K562 (cell line): ENCODE measurements around the gene COL24A1. TPM values are rescaled to one million over a fixed set of nuclear protein-coding genes. Genes with fewer than 3 reads are reported as not detected.

Experiments used
- ATAC-seq: fragments of 200-7000 bp; cut with Tn5 transposase; 3 replicates; pipeline ENCODE4 v1.9.1; 2020; ENCODE audit warnings: moderate library complexity
- BruUV-seq: library from RNA; stranded (reverse); fragments of 400-500 nt; replicated peaks from 2 replicates; lab custom pipeline; 2021; lab: Mats Ljungman, UMichigan
- CTCF ChIA-PET: fragments of 300-600 bp; formaldehyde crosslinking; extraction: SDS; loops from one replicate; lab custom pipeline; 2021; ENCODE audit warnings: low intra/inter-chr PET ratio; lab: Yijun Ruan, JAX
- POLR2A ChIA-PET: fragments of 300-600, 350-650 bp; sonication (Branson Sonifier 250); formaldehyde crosslinking; extraction: SDS; loops from one replicate; lab custom pipeline; 2021; ENCODE audit warnings: antibody characterized with exemption, inconsistent platforms; lab: Yijun Ruan, JAX
- DNase-seq, 4 experiments: peaks; one replicate each; pipeline versions ENCODE4 v3.0.0 to v3.0.0-alpha.2; 2011 to 2018; ENCODE audit warnings: low spot score in 3 of 4, mixed read lengths in 3 of 4; ENCODE audit errors: extremely low read depth in 1 of 4
- FAIRE-seq: peaks from 2 replicates; lab custom pipeline; 2011; peaks lifted over from hg19 to GRCh38; lab: Jason Lieb, UNC
- H2AFZ ChIP-seq: 2 replicates; pipeline ENCODE4 v1.6.0; 2011; ENCODE audit warnings: low read depth, low read length, control low read depth, inconsistent platforms
- H3K27ac ChIP-seq: fragments of 200-600 bp; 3 replicates; pipeline ENCODE4 v1.8.0; 2011; ENCODE audit warnings: low read depth, mild to moderate bottlenecking, control low read depth, inconsistent platforms, low read length, moderate library complexity, mixed read lengths; ENCODE audit errors: extremely low read depth
- H3K27me3 ChIP-seq, 2 experiments: fragments of 300-600 bp in 1 of 2; 2 replicates in 1 of 2; 3 replicates in 1 of 2; pipeline versions ENCODE4 v1.6.0 to v1.8.0; 2011; ENCODE audit warnings: inconsistent platforms in 2 of 2, low read length in 2 of 2, mild to moderate bottlenecking in 1 of 2, mixed read lengths in 1 of 2, moderate library complexity in 1 of 2; ENCODE audit not compliant: control insufficient read depth in 2 of 2, insufficient read depth in 2 of 2
- H3K36me3 ChIP-seq: fragments of 300-600 bp; 3 replicates; pipeline ENCODE4 v1.8.0; 2011; ENCODE audit warnings: mild to moderate bottlenecking, low read length, inconsistent platforms; ENCODE audit not compliant: control insufficient read depth, insufficient read depth
- H3K4me1 ChIP-seq, 2 experiments: fragments of 200-600 bp in 1 of 2; replicated peaks in 1 of 2; 2 replicates in 1 of 2; 3 replicates in 1 of 2; pipeline versions ENCODE4 v1.5.1 to v1.8.0; 2011; ENCODE audit warnings: inconsistent platforms in 2 of 2, low read length in 2 of 2, mild to moderate bottlenecking in 1 of 2, mixed read lengths in 1 of 2, moderate library complexity in 1 of 2; ENCODE audit not compliant: control insufficient read depth in 2 of 2, insufficient read depth in 2 of 2
- H3K4me2 ChIP-seq: 2 replicates; pipeline ENCODE4 v1.6.1; 2011; ENCODE audit warnings: low read length, control low read depth, inconsistent platforms, mixed read lengths; ENCODE audit not compliant: insufficient read depth
- H3K4me3 ChIP-seq: fragments of 200-600 bp; sonication (generic), shearing (Covaris generic); 2 replicates; pipeline ENCODE4 v1.5.1; 2016; ENCODE audit warnings: control low read depth, inconsistent platforms
- H3K79me2 ChIP-seq: fragments of 200-600 bp; 3 replicates; pipeline ENCODE4 v1.8.0; 2011; ENCODE audit warnings: low read length, inconsistent platforms; ENCODE audit not compliant: control insufficient read depth, insufficient read depth
- H3K9ac ChIP-seq, 2 experiments: 2 replicates each; pipeline versions ENCODE4 v1.6.0 to v1.6.1; 2011; ENCODE audit warnings: low read depth in 2 of 2, low read length in 2 of 2, control low read depth in 1 of 2, inconsistent platforms in 1 of 2, mild to moderate bottlenecking in 1 of 2, mixed read lengths in 1 of 2; ENCODE audit not compliant: insufficient read depth in 1 of 2
- H3K9me1 ChIP-seq: one replicate; pipeline ENCODE4 v1.6.0; 2011; ENCODE audit warnings: inconsistent platforms, mild to moderate bottlenecking, low read length, moderate library complexity; ENCODE audit not compliant: control insufficient read depth, insufficient read depth
- H3K9me3 ChIP-seq: replicated peaks from 2 replicates; pipeline ENCODE4 v1.5.1; 2011; ENCODE audit warnings: low read depth, low read length, inconsistent platforms; ENCODE audit not compliant: control insufficient read depth, insufficient read depth
- H4K20me1 ChIP-seq: replicated peaks from 2 replicates; pipeline ENCODE4 v1.6.1; 2011; ENCODE audit warnings: low read length, inconsistent platforms, mixed read lengths; ENCODE audit not compliant: control insufficient read depth, insufficient read depth
- ARID1B ChIP-seq: fragments of 450-650 bp; IDR thresholded peaks from 2 replicates; pipeline ENCODE4 v1.6.1; 2016; ENCODE audit warnings: antibody characterized with exemption, mild to moderate bottlenecking, inconsistent platforms
- CBFA2T2 ChIP-seq: fragments of 450-650 bp; conservative IDR thresholded peaks from 2 replicates; pipeline ENCODE4 v1.6.1; 2017; ENCODE audit warnings: mild to moderate bottlenecking
- CREM ChIP-seq: IDR thresholded peaks from 2 replicates; pipeline ENCODE4 v1.6.1; 2014; ENCODE audit warnings: antibody characterized with exemption, low read depth
- DACH1 ChIP-seq: fragments of 450-650 bp; IDR thresholded peaks from 2 replicates; pipeline ENCODE4 v1.6.1; 2018; ENCODE audit not compliant: partially characterized antibody
- GABPB1 ChIP-seq: sonication (generic); formaldehyde crosslinking; IDR thresholded peaks from 2 replicates; pipeline ENCODE4 v1.8.0; 2022; ENCODE audit warnings: mild to moderate bottlenecking, missing genetic modification reagents
- HNRNPH1 ChIP-seq: fragments of 200-400 bp; formaldehyde crosslinking; optimal IDR thresholded peaks from 2 replicates; pipeline ENCODE3; 2017; ENCODE audit warnings: low read depth, mild to moderate bottlenecking, low read length, moderate library complexity
- MAFF ChIP-seq: IDR thresholded peaks from 2 replicates; pipeline ENCODE4 v1.6.1; 2012; ENCODE audit warnings: low read length, improper control_type of control experiment
- MAFG ChIP-seq: fragments of 450-650 bp; conservative IDR thresholded peaks from 2 replicates; pipeline ENCODE4 v1.6.1; 2016; ENCODE audit warnings: missing genetic modification characterization, missing compliant biosample characterization
- NFIC ChIP-seq: fragments of 450-650 bp; IDR thresholded peaks from 2 replicates; pipeline ENCODE4 v1.6.1; 2017; ENCODE audit warnings: mild to moderate bottlenecking, inconsistent platforms
- WGBS: fragments of 100-300 bp; shearing (Covaris generic); methylation state at CpG from one replicate; pipeline ENCODE4 v1.1.6; 2016; ENCODE audit warnings: low coverage, mixed read lengths; ENCODE audit not compliant: insufficient coverage; ENCODE audit errors: missing lambda C conversion rate; 5-methylcytosine and 5-hydroxymethylcytosine counted together
- in situ Hi-C: fragments of 300-500 bp; cut with MboI; formaldehyde crosslinking; loops from 4 replicates; pipeline ENCODE4 v1.15.0; 2018; ENCODE audit warnings: inconsistent platforms, mixed read lengths
- intact Hi-C: fragments of 100-400 bp; cut with micrococcal nuclease; formaldehyde crosslinking; loops from 2 replicates; pipeline ENCODE4 v1.14.2; 2022
- polyA plus RNA-seq, 8 experiments: library from polyadenylated mRNA; depleted of rRNA in 4 of 8; stranded (reverse) in 5 of 8; unstranded in 3 of 8; fragments of >200 nt; fragmentation: Nextera tagmentation in 2 of 8; fragmentation: Illumina TruSeq in 1 of 8; extraction: Ambion mirVana in 2 of 8; extraction: Trizol in 1 of 8; gene quantifications; 2 replicates each; pipeline versions ENCODE4 v1.2.1 to v1.2.3, GENCODE V29; 2011 to 2014; ENCODE audit warnings: inconsistent platforms in 1 of 8, missing spikeins in 1 of 8
- total RNA-seq, 7 experiments: library from RNA; depleted of rRNA in 6 of 7; stranded (reverse); fragments of >200 nt in 6 of 7; fragmentation: Illumina TruSeq in 2 of 7; extraction: Trizol in 2 of 7; gene quantifications; 2 replicates each; pipeline versions ENCODE4 v1.2.1 to v1.2.3, GENCODE V29; 2011 to 2021; ENCODE audit warnings: low replicate concordance in 1 of 7
- TF ChIP-seq, protein P1 (sequence below): IDR thresholded peaks from 3 replicates; pipeline ENCODE4 v1.6.1; 2011; ENCODE audit warnings: borderline replicate concordance, mild to moderate bottlenecking, moderate library complexity; ENCODE audit not compliant: insufficient read length; ENCODE audit errors: extremely low read depth
- TF ChIP-seq, protein P2 (sequence below): fragments of 250-450 bp; sonication (Bioruptor Pico); IDR thresholded peaks from 2 replicates; pipeline ENCODE4 v1.9.0; 2021; ENCODE audit warnings: mild to moderate bottlenecking, inconsistent platforms

Gene COL24A1
- total and polyA plus RNA-seq, 9 of the 15 experiments (the other 6 are each of a cell fraction or from before 2014, with no cell fraction given) = 0.01 to 0.06 (median 0.03) TPM; not detected in 2

DNA sequence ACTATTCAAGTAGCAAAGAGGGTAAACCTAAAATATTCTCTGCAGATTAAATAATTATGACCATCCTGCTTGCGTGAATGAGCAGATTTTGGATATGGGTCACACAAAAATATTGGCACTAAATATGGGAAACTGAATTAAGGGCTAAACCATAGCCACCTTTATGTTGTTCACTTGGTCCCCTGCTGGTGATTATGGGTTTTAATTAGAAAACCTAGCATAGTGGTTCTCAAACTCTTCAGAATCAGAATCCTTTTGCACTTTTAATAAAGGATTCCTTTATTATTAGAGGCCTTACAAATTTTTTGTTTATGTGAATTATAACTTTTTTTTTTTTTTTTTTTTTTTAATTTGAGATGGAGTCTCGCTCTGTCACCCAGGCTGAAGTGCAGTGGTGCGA is 409.8 kb downstream of the COL24A1 start:
- no peaks in the 10 kb centered on the region for H3K27me3 ChIP-seq
- no peaks in the 10 kb centered on the region for H3K4me1 ChIP-seq
- H3K9me1 ChIP-seq = no peaks in the 10 kb centered on the region
- H3K79me2 ChIP-seq = no peaks in the 10 kb centered on the region
- ATAC-seq = no peak
- no peak overlapping the region for H3K4me3 ChIP-seq
- H3K36me3 ChIP-seq = no peaks in the 10 kb centered on the region
- no peak overlapping the region for H3K4me2 ChIP-seq
- no TSS peak for BruUV-seq
- intact Hi-C loops (no loop called here), in situ Hi-C loops (no loop called here)
- 23% methylated on average over 2 of the region's 3 CpGs for whole genome bisulfite sequencing
- no peak overlapping the region for H3K27ac ChIP-seq
- no peak for FAIRE-seq
- no peak for TF ChIP-seq HNRNPH1
- ChIA-PET POLR2A (interaction anchor here (0.6 kb wide), 1 partner anchor 798 kb away, joined by 4 read pairs; no protein-coding TSS in a partner anchor), CTCF (no interaction called here)
- no peak for DNase-seq
- H3K9ac ChIP-seq = no peak overlapping the region
- H2AFZ ChIP-seq = no peak overlapping the region
- no peaks in the 10 kb centered on the region for H4K20me1 ChIP-seq
- H3K9me3 ChIP-seq = 0 out of 2 replicates have a peak, but pooled peaks cover 3% of the 10 kb centered on the region

DNA sequence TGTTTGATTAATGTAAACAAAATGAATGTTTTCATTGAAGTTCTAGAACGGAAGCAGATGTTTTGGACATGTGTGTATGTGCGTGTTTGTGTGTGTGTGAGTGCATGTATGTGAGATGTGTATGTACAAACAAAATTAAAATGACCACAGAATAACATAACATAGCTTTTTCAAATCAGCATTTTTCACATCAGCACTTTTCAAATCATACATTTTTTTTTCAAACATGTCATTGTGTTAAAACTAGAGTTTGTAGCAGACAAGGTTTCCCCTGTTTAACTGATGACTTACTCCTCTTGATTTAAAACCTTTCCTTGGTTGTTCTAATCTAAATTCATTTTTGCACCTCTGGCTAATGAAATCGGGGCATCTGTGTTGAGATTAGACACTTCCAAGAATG is 412.8 kb downstream of the COL24A1 start:
- H3K79me2 ChIP-seq = no peaks in the 10 kb centered on the region
- FAIRE-seq (no peak), ATAC-seq (no peak), DNase-seq (no peak)
- ChIA-PET CTCF (no interaction called here), POLR2A (no interaction called here)
- no peak overlapping the region for H3K4me3 ChIP-seq
- H3K27ac ChIP-seq = no peak overlapping the region
- H3K27me3 ChIP-seq = no peaks in the 10 kb centered on the region
- BruUV-seq = no TSS peak
- H3K9me1 ChIP-seq = no peaks in the 10 kb centered on the region
- 0% methylated on average over 3 of the region's 3 CpGs for WGBS
- intact Hi-C loops = no loop called here
- H4K20me1 ChIP-seq = no peaks in the 10 kb centered on the region
- no peak overlapping the region for H2AFZ ChIP-seq
- H3K36me3 ChIP-seq = no peaks in the 10 kb centered on the region
- no peak overlapping the region for H3K4me2 ChIP-seq
- in situ Hi-C loops = no loop called here
- H3K9ac ChIP-seq = no peak overlapping the region
- 0 out of 2 replicates have a peak, but pooled peaks cover 3% of the 10 kb centered on the region for H3K9me3 ChIP-seq
- H3K4me1 ChIP-seq = no peaks in the 10 kb centered on the region
- TF ChIP-seq, protein P1, sequence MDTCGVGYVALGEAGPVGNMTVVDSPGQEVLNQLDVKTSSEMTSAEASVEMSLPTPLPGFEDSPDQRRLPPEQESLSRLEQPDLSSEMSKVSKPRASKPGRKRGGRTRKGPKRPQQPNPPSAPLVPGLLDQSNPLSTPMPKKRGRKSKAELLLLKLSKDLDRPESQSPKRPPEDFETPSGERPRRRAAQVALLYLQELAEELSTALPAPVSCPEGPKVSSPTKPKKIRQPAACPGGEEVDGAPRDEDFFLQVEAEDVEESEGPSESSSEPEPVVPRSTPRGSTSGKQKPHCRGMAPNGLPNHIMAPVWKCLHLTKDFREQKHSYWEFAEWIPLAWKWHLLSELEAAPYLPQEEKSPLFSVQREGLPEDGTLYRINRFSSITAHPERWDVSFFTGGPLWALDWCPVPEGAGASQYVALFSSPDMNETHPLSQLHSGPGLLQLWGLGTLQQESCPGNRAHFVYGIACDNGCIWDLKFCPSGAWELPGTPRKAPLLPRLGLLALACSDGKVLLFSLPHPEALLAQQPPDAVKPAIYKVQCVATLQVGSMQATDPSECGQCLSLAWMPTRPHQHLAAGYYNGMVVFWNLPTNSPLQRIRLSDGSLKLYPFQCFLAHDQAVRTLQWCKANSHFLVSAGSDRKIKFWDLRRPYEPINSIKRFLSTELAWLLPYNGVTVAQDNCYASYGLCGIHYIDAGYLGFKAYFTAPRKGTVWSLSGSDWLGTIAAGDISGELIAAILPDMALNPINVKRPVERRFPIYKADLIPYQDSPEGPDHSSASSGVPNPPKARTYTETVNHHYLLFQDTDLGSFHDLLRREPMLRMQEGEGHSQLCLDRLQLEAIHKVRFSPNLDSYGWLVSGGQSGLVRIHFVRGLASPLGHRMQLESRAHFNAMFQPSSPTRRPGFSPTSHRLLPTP = no peak
- TF ChIP-seq MAFG (tag) (0 out of 2 replicates have a peak, but pooled peaks have one; percentile 12), ARID1B (no peak), CBFA2T2 (no peak), DACH1 (no peak), MAFF (no peak), NFIC (no peak), GABPB1 (CRISPR knock-in tag) (no peak), CREM (no peak)
- TF ChIP-seq, protein P2, sequence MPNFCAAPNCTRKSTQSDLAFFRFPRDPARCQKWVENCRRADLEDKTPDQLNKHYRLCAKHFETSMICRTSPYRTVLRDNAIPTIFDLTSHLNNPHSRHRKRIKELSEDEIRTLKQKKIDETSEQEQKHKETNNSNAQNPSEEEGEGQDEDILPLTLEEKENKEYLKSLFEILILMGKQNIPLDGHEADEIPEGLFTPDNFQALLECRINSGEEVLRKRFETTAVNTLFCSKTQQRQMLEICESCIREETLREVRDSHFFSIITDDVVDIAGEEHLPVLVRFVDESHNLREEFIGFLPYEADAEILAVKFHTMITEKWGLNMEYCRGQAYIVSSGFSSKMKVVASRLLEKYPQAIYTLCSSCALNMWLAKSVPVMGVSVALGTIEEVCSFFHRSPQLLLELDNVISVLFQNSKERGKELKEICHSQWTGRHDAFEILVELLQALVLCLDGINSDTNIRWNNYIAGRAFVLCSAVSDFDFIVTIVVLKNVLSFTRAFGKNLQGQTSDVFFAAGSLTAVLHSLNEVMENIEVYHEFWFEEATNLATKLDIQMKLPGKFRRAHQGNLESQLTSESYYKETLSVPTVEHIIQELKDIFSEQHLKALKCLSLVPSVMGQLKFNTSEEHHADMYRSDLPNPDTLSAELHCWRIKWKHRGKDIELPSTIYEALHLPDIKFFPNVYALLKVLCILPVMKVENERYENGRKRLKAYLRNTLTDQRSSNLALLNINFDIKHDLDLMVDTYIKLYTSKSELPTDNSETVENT (CRISPR knock-in tag) = no peak
